ENCODE data around the gene CSNK1A1. TPM values are rescaled to one million over a fixed set of nuclear protein-coding genes. Genes with fewer than 3 reads are reported as not detected.
"Not testable (repeated sequence)": the region's sequence is repeated elsewhere in the genome, so short reads cannot be mapped to it uniquely, and the experiment has no call there.

CSNK1A1 gene
- polyA plus RNA-seq, 1 donor = 129 TPM

DNA sequence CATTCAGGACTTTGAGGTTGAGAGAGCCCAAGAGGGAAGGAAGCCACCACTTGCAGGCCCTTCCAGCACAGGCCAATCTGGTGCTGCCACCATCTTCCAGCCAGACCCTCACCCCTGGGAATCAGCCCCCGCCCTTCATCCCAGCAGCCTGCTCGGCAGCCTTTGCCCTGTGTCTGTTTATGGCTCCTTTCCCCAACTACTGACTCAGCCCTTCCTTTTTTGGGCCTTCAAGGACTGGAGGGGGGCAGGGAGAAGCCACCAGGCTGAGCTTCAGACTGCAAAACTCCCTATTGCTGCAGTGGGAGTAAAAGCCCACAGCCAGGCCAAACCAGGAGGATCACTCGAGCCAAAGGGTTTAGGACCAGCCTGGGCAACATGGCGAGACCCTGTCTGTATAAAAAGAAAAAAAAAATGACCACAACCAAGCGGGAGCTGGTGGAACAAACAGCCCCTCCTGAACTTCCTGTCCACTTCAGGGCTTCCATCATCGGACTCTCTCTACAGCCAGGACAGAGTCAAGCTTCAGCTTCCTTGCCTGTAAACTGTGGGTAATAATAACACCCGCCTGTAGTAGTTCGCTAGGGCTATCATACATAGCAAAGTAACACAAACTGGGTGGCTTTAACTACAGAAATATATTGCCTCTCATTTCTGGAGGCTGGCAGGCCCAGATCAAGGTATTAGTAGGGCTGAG lies 86.3 kb downstream of the CSNK1A1 start:
- WGBS (ENCODE audit: insufficient coverage, low lambda C conversion rate) = no CpG with 5 or more reads among the region's 8 CpGs
- Histone ChIP-seq H3K9me3 (ENCODE audit: control insufficient read depth, low read depth, low read length) (no peaks in the 10 kb centered on the region), H3K4me3 (ENCODE audit: low read length) (no peak overlapping the region), H3K27me3 (ENCODE audit: control insufficient read depth, insufficient read depth, low read length) (no peaks in the 10 kb centered on the region), H3K27ac (ENCODE audit: low read length) (peak overlapping the region; percentile 68), H3K4me1 (ENCODE audit: control insufficient read depth, insufficient read depth, low read length) (peaks cover 29% of the 10 kb centered on the region), H3K36me3 (ENCODE audit: control insufficient read depth, insufficient read depth, low read length) (no peaks in the 10 kb centered on the region)
- peak; percentile 66 to 87 for DNase-seq

DNA sequence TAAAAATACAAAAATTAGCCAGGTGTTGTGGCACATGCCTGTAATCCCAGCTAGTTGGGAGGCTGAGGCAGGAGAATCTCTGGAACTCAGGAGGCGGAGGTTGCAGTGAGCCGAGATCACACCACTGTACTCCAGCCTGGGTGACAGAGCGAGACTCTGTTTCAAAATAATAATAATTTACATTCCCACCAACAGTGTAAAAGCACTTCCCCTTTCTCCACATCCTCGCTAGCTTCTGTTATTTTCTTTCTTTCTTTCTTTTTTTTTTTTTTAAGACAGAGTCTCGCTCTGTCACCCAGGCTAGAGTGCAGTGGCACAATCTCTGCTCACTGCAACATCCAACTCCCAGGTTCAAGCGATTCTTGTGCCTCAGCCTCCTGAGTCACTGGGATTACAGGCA lies 89.3 kb downstream of the CSNK1A1 start:
- WGBS (ENCODE audit: insufficient coverage, low lambda C conversion rate) = 90% methylated on average over 2 of the region's 6 CpGs
- H3K27ac ChIP-seq (ENCODE audit: low read length); H3K27me3 ChIP-seq (ENCODE audit: control insufficient read depth, insufficient read depth, low read length); H3K36me3 ChIP-seq (ENCODE audit: control insufficient read depth, insufficient read depth, low read length); DNase-seq; H3K4me3 ChIP-seq (ENCODE audit: low read length); H3K9me3 ChIP-seq (ENCODE audit: control insufficient read depth, low read depth, low read length): not testable (repeated sequence)
- H3K4me1 ChIP-seq (ENCODE audit: control insufficient read depth, insufficient read depth, low read length) = peaks cover 30% of the 10 kb centered on the region

DNA sequence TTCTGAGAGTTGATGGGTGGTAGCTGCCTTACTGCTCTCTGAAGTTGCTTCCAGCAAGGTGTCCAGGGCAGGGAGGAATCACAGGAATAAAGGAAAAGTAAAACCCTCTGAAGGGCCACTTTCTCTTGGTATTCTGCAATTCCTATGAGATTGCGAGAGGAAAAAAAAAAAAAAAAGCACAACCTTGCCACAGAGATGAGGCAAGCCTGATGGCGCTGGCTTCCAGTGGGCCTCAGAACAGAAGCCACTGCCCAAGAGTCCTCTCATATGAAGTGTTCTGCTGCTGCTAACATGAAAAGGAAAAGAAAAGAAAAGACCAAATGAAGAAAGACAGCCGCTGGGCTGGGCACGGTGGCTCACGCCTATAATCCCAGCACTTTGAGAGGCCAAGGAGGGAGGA lies 91.3 kb downstream of the CSNK1A1 start:
- DNase-seq = no peak
- Histone ChIP-seq H3K27me3 (ENCODE audit: control insufficient read depth, insufficient read depth, low read length) (no peaks in the 10 kb centered on the region), H3K36me3 (ENCODE audit: control insufficient read depth, insufficient read depth, low read length) (no peaks in the 10 kb centered on the region), H3K27ac (ENCODE audit: low read length) (no peak overlapping the region), H3K4me3 (ENCODE audit: low read length) (no peak overlapping the region), H3K9me3 (ENCODE audit: control insufficient read depth, low read depth, low read length) (no peaks in the 10 kb centered on the region), H3K4me1 (ENCODE audit: control insufficient read depth, insufficient read depth, low read length) (peaks cover 16% of the 10 kb centered on the region)
- no CpG with 5 or more reads among the region's 5 CpGs for WGBS (ENCODE audit: insufficient coverage, low lambda C conversion rate)

DNA sequence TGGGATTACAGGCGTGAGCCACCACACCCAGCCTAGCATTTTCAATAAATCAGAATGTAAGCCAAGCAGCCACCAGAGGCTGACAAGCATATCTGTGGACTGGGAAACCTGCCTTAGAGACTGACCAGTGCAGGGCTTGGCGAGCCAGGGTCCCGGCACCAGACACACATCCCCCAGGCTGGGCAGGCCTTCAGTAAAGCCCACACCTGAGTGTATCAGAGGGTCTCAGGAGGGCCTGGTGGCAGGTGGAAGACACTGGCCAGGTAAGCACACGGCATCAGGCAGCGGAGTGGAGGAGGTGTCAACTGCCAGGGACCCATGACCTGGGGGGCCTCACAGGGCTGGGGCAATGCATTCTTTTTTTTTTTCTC lies 93.9 kb downstream of the CSNK1A1 start:
- no CpG with 5 or more reads among the region's 5 CpGs for WGBS (ENCODE audit: insufficient coverage, low lambda C conversion rate)
- no peaks in the 10 kb centered on the region for H3K27me3 ChIP-seq (ENCODE audit: control insufficient read depth, insufficient read depth, low read length)
- H3K4me1 ChIP-seq (ENCODE audit: control insufficient read depth, insufficient read depth, low read length) = peaks cover 28% of the 10 kb centered on the region
- H3K9me3 ChIP-seq (ENCODE audit: control insufficient read depth, low read depth, low read length) = no peaks in the 10 kb centered on the region
- H3K4me3 ChIP-seq (ENCODE audit: low read length) = no peak overlapping the region
- no peak for DNase-seq
- H3K27ac ChIP-seq (ENCODE audit: low read length) = no peak overlapping the region
- H3K36me3 ChIP-seq (ENCODE audit: control insufficient read depth, insufficient read depth, low read length) = no peaks in the 10 kb centered on the region

DNA sequence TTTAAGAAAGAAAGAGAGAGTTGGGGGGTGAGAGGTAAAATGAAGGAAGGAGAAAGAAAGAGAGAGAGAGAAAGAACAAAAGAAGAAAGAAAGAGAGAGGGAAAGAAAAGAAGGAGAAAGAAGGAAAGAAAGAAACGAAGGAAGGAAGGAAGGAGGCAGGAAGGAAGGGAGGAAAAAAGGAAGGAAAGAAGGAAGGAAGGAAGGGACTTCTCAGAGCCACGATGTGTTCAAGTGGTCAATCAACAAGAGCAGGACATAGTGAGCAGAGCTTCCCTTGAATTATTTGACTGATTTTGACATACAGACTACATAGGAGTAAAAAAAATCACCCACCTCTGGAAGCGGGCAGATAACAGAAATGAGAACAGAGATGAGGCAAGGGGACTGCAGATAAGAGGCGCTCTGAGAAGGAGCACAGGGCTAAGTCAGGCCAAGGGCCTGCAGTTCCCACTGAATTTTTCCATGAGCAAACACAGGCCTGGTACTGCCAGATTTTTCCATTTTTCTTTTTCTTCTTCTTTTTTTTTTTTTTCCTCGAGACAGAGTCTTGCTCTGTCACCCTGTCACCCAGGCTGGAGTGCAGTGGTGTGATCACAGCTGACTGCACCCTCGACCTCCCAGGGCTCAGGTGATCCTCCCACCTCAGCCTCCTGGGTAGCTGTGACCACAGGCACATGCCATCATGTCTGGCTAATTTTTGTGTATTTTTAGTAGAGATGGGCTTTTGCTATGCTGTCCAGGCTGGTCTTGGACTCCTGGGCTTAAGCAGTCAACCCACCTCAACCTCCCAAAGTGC lies 94.4 kb downstream of the CSNK1A1 start:
- Histone ChIP-seq H3K27ac (ENCODE audit: low read length) (no peak overlapping the region), H3K9me3 (ENCODE audit: control insufficient read depth, low read depth, low read length) (no peaks in the 10 kb centered on the region), H3K4me1 (ENCODE audit: control insufficient read depth, insufficient read depth, low read length) (peaks cover 33% of the 10 kb centered on the region), H3K4me3 (ENCODE audit: low read length) (no peak overlapping the region), H3K27me3 (ENCODE audit: control insufficient read depth, insufficient read depth, low read length) (no peaks in the 10 kb centered on the region), H3K36me3 (ENCODE audit: control insufficient read depth, insufficient read depth, low read length) (no peaks in the 10 kb centered on the region)
- 55% methylated on average over 2 of the region's 6 CpGs for WGBS (ENCODE audit: insufficient coverage, low lambda C conversion rate)
- no peak for DNase-seq

DNA sequence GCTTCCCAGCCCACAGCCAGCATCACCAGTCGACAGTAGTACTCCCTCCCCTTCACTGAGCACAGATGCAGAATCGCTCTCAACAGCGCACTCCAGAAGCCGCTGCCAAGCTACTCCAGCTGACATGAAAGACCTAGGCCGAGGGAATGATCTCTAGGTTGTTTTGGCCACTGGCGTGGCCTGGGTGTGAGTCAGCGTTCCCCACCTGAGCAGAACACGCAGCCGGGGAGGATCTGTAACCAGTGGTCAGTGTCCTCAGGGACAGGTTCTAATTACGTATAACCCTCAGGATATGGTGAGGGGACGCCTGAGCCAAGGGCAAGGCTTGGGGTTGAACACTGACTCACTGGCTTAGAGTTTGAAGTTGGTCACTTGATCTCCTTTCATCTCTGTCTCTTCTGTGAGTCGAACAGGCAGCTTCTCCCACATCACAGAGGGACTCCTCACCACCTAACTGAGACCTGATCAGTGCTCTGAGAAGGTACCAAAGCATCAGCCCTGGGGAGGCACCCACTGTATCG lies 95.3 kb downstream of the CSNK1A1 start:
- no peaks in the 10 kb centered on the region for H3K9me3 ChIP-seq (ENCODE audit: control insufficient read depth, low read depth, low read length)
- no peak for DNase-seq
- no peak overlapping the region for H3K4me3 ChIP-seq (ENCODE audit: low read length)
- no peaks in the 10 kb centered on the region for H3K27me3 ChIP-seq (ENCODE audit: control insufficient read depth, insufficient read depth, low read length)
- H3K4me1 ChIP-seq (ENCODE audit: control insufficient read depth, insufficient read depth, low read length) = peaks cover 41% of the 10 kb centered on the region
- WGBS (ENCODE audit: insufficient coverage, low lambda C conversion rate) = no CpG with 5 or more reads among the region's 13 CpGs
- no peak overlapping the region for H3K27ac ChIP-seq (ENCODE audit: low read length)
- no peaks in the 10 kb centered on the region for H3K36me3 ChIP-seq (ENCODE audit: control insufficient read depth, insufficient read depth, low read length)

DNA sequence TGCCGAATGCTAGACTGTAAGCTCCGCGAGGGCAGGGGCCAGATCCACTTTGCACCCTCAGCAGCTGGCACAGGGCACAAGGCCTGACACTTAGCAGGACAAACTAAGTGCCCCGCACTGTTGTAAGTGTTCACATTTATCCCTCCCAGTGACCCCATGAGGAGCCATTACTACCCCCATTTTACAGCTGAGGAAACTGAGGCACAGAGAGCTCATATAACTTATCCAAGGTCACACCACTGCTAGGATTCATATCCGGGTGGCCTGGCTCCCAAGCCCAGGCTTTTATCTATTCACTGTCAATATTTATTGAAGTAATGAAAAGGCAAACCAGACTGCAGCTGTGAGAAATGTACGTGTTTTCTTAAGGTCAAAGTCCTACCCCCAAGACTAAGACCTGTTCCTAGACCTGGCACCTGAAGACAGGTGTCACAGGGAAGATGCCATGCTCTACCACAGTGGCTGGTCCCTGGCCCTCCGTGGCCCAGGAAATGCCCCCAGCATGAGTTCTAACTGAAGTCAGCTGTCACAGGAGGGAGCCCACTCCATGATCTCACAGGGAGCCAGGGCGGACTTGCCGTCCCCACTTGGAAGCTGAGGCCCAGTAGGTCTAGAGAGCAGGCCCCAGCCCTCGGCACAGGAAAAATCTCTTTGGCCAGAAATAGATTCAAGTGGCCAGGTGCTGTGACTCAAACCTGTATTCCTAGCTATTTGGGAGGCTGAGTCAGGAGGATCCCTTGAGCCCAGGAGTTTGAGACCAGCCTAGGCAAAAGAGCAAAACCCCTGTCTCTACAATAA lies 97.4 kb downstream of the CSNK1A1 start:
- H3K4me1 ChIP-seq (ENCODE audit: control insufficient read depth, insufficient read depth, low read length) = peaks cover 56% of the 10 kb centered on the region
- no peak overlapping the region for H3K4me3 ChIP-seq (ENCODE audit: low read length)
- no peaks in the 10 kb centered on the region for H3K36me3 ChIP-seq (ENCODE audit: control insufficient read depth, insufficient read depth, low read length)
- peak overlapping the region; percentile 94 for H3K27ac ChIP-seq (ENCODE audit: low read length)
- no peaks in the 10 kb centered on the region for H3K27me3 ChIP-seq (ENCODE audit: control insufficient read depth, insufficient read depth, low read length)
- peak; percentile 63 to 86 for DNase-seq
- H3K9me3 ChIP-seq (ENCODE audit: control insufficient read depth, low read depth, low read length) = no peaks in the 10 kb centered on the region
- no CpG with 5 or more reads among the region's 10 CpGs for WGBS (ENCODE audit: insufficient coverage, low lambda C conversion rate)

DNA sequence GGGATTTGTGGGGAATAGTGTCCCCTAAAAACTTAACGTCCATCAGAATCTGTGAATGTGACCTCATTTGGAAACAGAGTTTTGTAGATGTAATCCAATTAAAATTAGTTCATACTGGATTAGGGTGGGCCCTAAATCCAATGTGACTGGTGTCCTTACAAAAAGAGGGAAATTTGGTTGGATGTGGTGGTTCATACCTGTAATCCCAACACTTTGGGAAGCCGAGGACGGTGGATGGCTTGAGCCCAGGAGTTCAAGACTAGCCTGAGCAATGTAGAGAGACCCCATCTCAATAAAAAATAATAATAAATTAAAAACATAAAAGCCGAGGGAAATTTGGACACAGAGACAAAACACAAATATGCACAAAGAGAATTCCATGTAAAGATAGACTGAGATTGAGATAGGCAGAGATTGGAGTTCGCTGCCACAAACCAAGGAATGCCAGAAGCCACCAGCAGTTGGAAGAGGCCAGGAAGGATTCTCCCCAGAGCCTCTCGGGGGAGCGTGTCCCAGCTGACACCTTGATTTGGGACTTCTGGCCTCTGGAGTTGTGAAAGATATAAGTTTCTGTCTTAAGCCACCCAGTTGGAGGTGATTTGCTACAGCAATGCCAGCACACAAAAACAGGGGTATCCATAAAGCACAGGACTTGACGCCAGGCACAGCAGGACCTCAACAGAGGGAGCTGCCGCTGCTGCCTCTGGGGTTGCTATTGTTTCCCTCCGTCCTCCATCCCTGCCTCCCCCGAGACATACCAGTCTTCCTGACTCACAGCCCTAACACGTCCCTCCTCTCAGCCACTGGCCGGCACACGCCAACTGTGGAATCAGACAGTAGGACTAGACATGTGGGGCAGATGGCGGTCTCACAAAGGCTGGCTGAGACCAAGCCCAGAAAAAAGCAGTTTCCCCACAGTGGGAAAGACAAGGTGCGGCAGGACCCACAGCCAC lies 98.3 kb downstream of the CSNK1A1 start:
- H3K27me3 ChIP-seq (ENCODE audit: control insufficient read depth, insufficient read depth, low read length) = no peaks in the 10 kb centered on the region
- no peak for DNase-seq
- 67% methylated on average over 1 of the region's 16 CpGs for WGBS (ENCODE audit: insufficient coverage, low lambda C conversion rate)
- peaks cover 56% of the 10 kb centered on the region for H3K4me1 ChIP-seq (ENCODE audit: control insufficient read depth, insufficient read depth, low read length)
- no peak overlapping the region for H3K4me3 ChIP-seq (ENCODE audit: low read length)
- H3K9me3 ChIP-seq (ENCODE audit: control insufficient read depth, low read depth, low read length) = no peaks in the 10 kb centered on the region
- H3K27ac ChIP-seq (ENCODE audit: low read length) = peak overlapping the region; percentile 94
- H3K36me3 ChIP-seq (ENCODE audit: control insufficient read depth, insufficient read depth, low read length) = no peaks in the 10 kb centered on the region

DNA sequence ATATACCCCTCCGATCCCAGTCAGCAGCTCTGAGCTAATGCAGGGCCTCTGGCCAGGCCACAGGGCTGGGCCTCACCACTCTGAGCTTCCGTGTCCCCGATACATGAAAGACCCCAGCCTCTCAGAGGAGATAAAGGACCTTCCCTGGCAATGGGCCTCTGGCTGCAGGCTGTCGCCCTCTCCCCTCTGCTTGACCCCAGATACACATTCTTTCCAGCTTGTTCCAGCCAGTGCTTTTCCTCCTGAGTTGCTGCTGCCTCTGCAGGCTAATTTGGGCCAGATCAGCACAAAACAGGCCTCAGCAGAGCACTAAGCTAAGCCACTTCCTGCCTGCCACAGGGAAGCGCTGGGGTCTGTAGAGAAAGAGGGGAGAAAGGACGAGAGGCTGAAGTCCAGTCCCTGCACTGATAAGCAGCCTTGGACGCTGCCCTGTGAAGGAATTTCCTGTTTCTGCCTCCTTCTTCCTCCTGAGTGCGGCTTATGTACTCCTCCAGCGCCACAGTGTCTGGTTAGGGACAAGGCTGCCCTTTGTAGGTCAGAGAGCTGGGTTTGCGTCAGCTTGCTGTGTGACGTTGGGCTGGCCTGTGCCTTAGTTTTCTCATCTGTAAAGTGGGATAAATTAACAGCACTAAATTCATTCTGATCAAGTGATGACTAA lies 99.1 kb downstream of the CSNK1A1 start:
- Histone ChIP-seq H3K27me3 (ENCODE audit: control insufficient read depth, insufficient read depth, low read length) (no peaks in the 10 kb centered on the region), H3K4me1 (ENCODE audit: control insufficient read depth, insufficient read depth, low read length) (peaks cover 61% of the 10 kb centered on the region), H3K4me3 (ENCODE audit: low read length) (no peak overlapping the region), H3K9me3 (ENCODE audit: control insufficient read depth, low read depth, low read length) (no peaks in the 10 kb centered on the region), H3K27ac (ENCODE audit: low read length) (peak overlapping the region; percentile 94), H3K36me3 (ENCODE audit: control insufficient read depth, insufficient read depth, low read length) (no peaks in the 10 kb centered on the region)
- peak; percentile 94 to 98 for DNase-seq
- WGBS (ENCODE audit: insufficient coverage, low lambda C conversion rate) = no CpG with 5 or more reads among the region's 11 CpGs

Data from large intestine (tissue), 3 donors.